Prostate gland (tissue), 2 donors: ENCODE data around the gene ADAD2. TPM values are rescaled to one million over a fixed set of nuclear protein-coding genes. Genes with fewer than 3 reads are reported as not detected.

Experiments used
- DNase-seq: peaks from one replicate; pipeline ENCODE4 v3.0.0-alpha.2; 2019; ENCODE audit warnings: low spot score
- H3K27ac ChIP-seq, 2 donors: fragments of 200-600 bp; sonication (generic); 2 replicates each; pipeline ENCODE4 v1.5.1; 2017 to 2019
- H3K27me3 ChIP-seq: fragments of 200-600 bp; sonication (generic); replicated peaks from 2 replicates; pipeline ENCODE4 v1.5.1; 2019; ENCODE audit not compliant: insufficient read depth
- H3K36me3 ChIP-seq, 2 donors: fragments of 200-600 bp; sonication (generic); 1 replicate in 1 of 2; 2 replicates in 1 of 2; pipeline versions ENCODE4 v1.5.1 to v1.8.1; 2017 to 2019
- H3K4me1 ChIP-seq: fragments of 200-600 bp; sonication (generic); replicated peaks from 2 replicates; pipeline ENCODE4 v1.5.1; 2019
- H3K4me3 ChIP-seq, 2 donors: fragments of 200-600 bp; sonication (generic); 2 replicates each; pipeline ENCODE4 v1.5.1; 2017 to 2019
- H3K9me3 ChIP-seq: fragments of 200-600 bp; sonication (generic); 2 replicates; pipeline ENCODE4 v1.5.1; 2017
- CTCF ChIP-seq, 4 experiments: fragments of 200-600 bp in 2 of 4; fragments of 450-650 bp in 2 of 4; sonication (generic) in 2 of 4; IDR thresholded peaks; 1 replicate in 3 of 4; 2 replicates in 1 of 4; pipeline ENCODE4 v1.5.1; 2016 to 2019; ENCODE audit warnings: antibody characterized with exemption in 4 of 4, mild to moderate bottlenecking in 2 of 4, moderate library complexity in 2 of 4
- POLR2A ChIP-seq: fragments of 450-650 bp; IDR thresholded peaks from one replicate; pipeline ENCODE4 v1.6.1; 2016; ENCODE audit warnings: antibody characterized with exemption, mild to moderate bottlenecking
- POLR2AphosphoS5 ChIP-seq: sonication (generic); formaldehyde crosslinking; IDR thresholded peaks from one replicate; pipeline ENCODE4 v1.6.1; 2017; ENCODE audit warnings: antibody characterized with exemption
- whole genome bisulfite sequencing: methylation state at CpG from one replicate; pipeline ENCODE4 v1.1.5; 2018; 5-methylcytosine and 5-hydroxymethylcytosine counted together
- intact Hi-C: fragments of 100-400 bp; cut with DNase I; formaldehyde crosslinking; loops from one replicate; pipeline ENCODE4 v1.14.2; 2022
- total RNA-seq, 2 donors: library from RNA; depleted of rRNA; stranded (reverse); fragments of >200 nt; gene quantifications; one replicate each; pipeline ENCODE4 v1.1.0, GENCODE V29; 2016

The ADAD2 gene
- total RNA-seq, 2 donors from 2014 or later, result 0.91 to 47.7 TPM

- TF ChIP-seq POLR2A, result no peak
- no peak for TF ChIP-seq CTCF (IDR thresholded peaks at IDR 0.05)
- no peak for TF ChIP-seq POLR2AphosphoS5
- Histone ChIP-seq H3K27me3 (no peaks in the 10 kb centered on the region), H3K36me3 (no peaks in the 10 kb centered on the region), H3K4me3 (no peak overlapping the region), H3K9me3 (no peaks in the 10 kb centered on the region), H3K27ac (no peak overlapping the region), H3K4me1 (no peaks in the 10 kb centered on the region)
- no peak for DNase-seq
- intact Hi-C loops, result loop anchor here (10.0 kb wide), 1 partner anchor 68 kb away; no protein-coding TSS in a partner anchor
- 94% methylated on average over 24 of the region's 25 CpGs for WGBS
These were observed 45.7 kb downstream of the ADAD2 start for GRCh38 chr16:84236671-84237070.

GRCh38 chr16:84237994-84238750 lies 47.2 kb downstream of the ADAD2 start:
- 90% methylated on average over 17 of the region's 17 CpGs for WGBS
- intact Hi-C loops, result loop anchor here (10.0 kb wide), 1 partner anchor 67 kb away; no protein-coding TSS in a partner anchor
- H3K36me3 ChIP-seq, result no peaks in the 10 kb centered on the region
- DNase-seq, result no peak
- peaks cover 4% of the 10 kb centered on the region for H3K27me3 ChIP-seq
- no peak overlapping the region for H3K27ac ChIP-seq
- H3K4me3 ChIP-seq, result no peak overlapping the region
- no peaks in the 10 kb centered on the region for H3K9me3 ChIP-seq
- TF ChIP-seq POLR2AphosphoS5, result no peak
- no peak for TF ChIP-seq CTCF (IDR thresholded peaks at IDR 0.05)
- TF ChIP-seq POLR2A, result no peak
- H3K4me1 ChIP-seq, result no peaks in the 10 kb centered on the region

DNA sequence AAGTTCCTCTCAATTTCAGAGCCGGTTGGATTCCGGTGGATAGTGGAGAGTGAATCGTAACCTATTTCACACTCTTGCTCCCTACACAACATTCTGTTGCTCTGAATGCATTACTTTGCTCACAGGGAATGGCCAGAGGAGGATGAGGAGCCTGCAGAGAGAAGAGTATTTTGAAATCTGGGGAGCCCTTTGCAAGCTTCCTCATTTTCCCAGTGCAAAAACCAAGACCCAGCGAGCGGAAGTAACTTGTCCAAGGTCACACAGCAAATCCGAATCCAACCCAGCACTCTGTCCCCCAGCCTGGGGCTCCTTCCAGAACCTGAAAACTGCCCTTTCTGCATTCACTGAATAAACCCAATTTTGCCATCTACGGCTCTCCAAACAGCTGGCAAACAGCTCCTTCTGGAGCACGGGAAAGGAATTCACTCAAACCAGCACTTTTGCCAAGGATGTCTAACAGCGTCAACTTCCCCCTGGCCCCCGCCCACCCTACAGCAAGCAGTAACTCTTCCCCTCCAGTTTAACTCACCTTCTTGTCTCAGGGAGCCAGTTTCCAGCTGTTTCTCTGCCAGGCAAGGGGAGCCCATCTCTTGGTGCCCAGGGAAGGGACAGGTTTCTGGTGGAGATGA lies 48.3 kb downstream of the ADAD2 start:
- intact Hi-C loops, result loop anchor here (10.0 kb wide), 1 partner anchor 66 kb away; no protein-coding TSS in a partner anchor
- Histone ChIP-seq H3K36me3 (no peaks in the 10 kb centered on the region), H3K27me3 (peaks cover 4% of the 10 kb centered on the region), H3K9me3 (no peaks in the 10 kb centered on the region), H3K4me1 (no peaks in the 10 kb centered on the region), H3K4me3 (no peak overlapping the region), H3K27ac (no peak overlapping the region)
- 52% methylated on average over 10 of the region's 10 CpGs for WGBS
- DNase-seq, result no peak
- TF ChIP-seq POLR2AphosphoS5, result no peak
- no peak for TF ChIP-seq CTCF (IDR thresholded peaks at IDR 0.05)
- TF ChIP-seq POLR2A, result no peak

DNA sequence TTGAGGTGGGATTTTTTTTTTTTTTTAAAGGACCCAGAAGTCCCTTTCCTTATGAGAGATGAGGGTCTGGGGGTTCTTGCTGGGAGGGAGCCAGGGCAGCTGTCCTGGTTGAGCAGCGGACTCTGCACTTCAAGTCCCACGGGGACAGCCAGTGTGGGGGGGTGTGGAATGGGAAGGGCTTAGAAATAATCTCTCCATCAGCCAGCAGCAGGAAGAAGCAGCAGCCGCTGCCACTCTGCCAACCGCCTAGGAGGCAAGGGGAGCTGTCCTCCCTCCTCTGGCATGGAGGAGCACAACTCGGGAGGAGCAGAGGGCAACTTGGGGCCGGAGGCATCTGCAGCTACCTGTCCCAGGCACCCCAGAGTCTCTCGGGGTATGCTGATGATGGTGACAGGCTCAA lies 49.0 kb downstream of the ADAD2 start, which contains the start of gene KCNG4:
KCNG4 (minus strand) TSS at position 104 of the 400 bp plus-strand sequence. CDS start 2,527 bp downstream, outside the sequence.
- intact Hi-C loops, result loop anchor here (10.0 kb wide), 1 partner anchor 65 kb away; no protein-coding TSS in a partner anchor
- H3K4me3 ChIP-seq, result no peak within 1 kb of the TSS
- no peaks in the 10 kb centered on the region for H3K9me3 ChIP-seq
- H3K36me3 ChIP-seq, result no peaks in the 10 kb centered on the region
- TF ChIP-seq POLR2AphosphoS5 (no peak), CTCF (IDR thresholded peaks at IDR 0.05) (no peak), POLR2A (no peak)
- DNase-seq, result no peak
- peaks cover 4% of the 10 kb centered on the region for H3K27me3 ChIP-seq
- H3K4me1 ChIP-seq, result no peaks in the 10 kb centered on the region
- no peak within 1 kb of the TSS for H3K27ac ChIP-seq
- 10% methylated on average over 7 of the region's 7 CpGs for WGBS
